GM18499 (cell line): ENCODE results near the gene CABCOCO1.

Source experiments
- ATAC-seq: cut with Tn5 transposase; IDR thresholded peaks from one replicate; pipeline ENCODE4 v1.9.1; 2021; ENCODE audit warnings: moderate number of reproducible peaks; ENCODE audit not compliant: insufficient read depth, unreplicated experiment

The CABCOCO1 gene

GRCh38 chr10:61752111-61753011, 89.6 kb downstream of the CABCOCO1 start:
- no peak for ATAC-seq

- ATAC-seq, result no peak
Observed at GRCh38 chr10:61753453-61753852, 90.7 kb downstream of the CABCOCO1 start.

GRCh38 chr10:61754587-61755550, 92.1 kb downstream of the CABCOCO1 start:
- no peak for ATAC-seq

GRCh38 chr10:61757001-61757400, 94.3 kb downstream of the CABCOCO1 start:
- no peak for ATAC-seq

- ATAC-seq, result no peak
Observed at GRCh38 chr10:61757525-61758397, 95.0 kb downstream of the CABCOCO1 start.

- ATAC-seq, result no peak
Observed at GRCh38 chr10:61758433-61758832, 95.7 kb downstream of the CABCOCO1 start.

- no peak for ATAC-seq
Observed at GRCh38 chr10:61759751-61760150, 97.0 kb downstream of the CABCOCO1 start.

GRCh38 chr10:61760943-61761824, 98.5 kb downstream of the CABCOCO1 start:
- ATAC-seq, result no peak

GRCh38 chr10:61761825-61762217, 99.1 kb downstream of the CABCOCO1 start:
- no peak for ATAC-seq

GRCh38 chr10:61763778-61764177, 101.0 kb downstream of the CABCOCO1 start:
- ATAC-seq, result no peak

- ATAC-seq, result no peak
Observed at GRCh38 chr10:61764486-61764885, 101.8 kb downstream of the CABCOCO1 start.

- ATAC-seq, result no peak
Observed at GRCh38 chr10:61765176-61766087, 102.7 kb downstream of the CABCOCO1 start.

- no peak for ATAC-seq
Observed at GRCh38 chr10:61766927-61767326, 104.2 kb downstream of the CABCOCO1 start.

- no peak for ATAC-seq
Observed at GRCh38 chr10:61774031-61774430, 111.3 kb downstream of the CABCOCO1 start.

- no peak for ATAC-seq
Observed at GRCh38 chr10:61775111-61775510, 112.4 kb downstream of the CABCOCO1 start.

- no peak for ATAC-seq
Observed at GRCh38 chr10:61776615-61777266, 114.0 kb downstream of the CABCOCO1 start.

GRCh38 chr10:61778137-61778536, 115.4 kb downstream of the CABCOCO1 start:
- no peak for ATAC-seq

GRCh38 chr10:61779276-61779675, 116.5 kb downstream of the CABCOCO1 start:
- ATAC-seq, result no peak
